Loucy (cell line): ENCODE measurements around the gene USP5.

Source experiments
- H2AFZ ChIP-seq: fragments of 200-600 bp; sonication (generic); 2 replicates; pipeline ENCODE4 v1.6.0; 2016; ENCODE audit warnings: antibody characterized with exemption, mild to moderate bottlenecking, low read length, moderate library complexity
- H3F3A ChIP-seq: fragments of 200-600 bp; 2 replicates; pipeline ENCODE4 v1.6.0; 2016; ENCODE audit warnings: antibody characterized with exemption, low read depth, mild to moderate bottlenecking
- H3K27me3 ChIP-seq: fragments of 200-600 bp; sonication (generic); 2 replicates; pipeline ENCODE4 v1.6.1; 2014; ENCODE audit warnings: low read length, mild to moderate bottlenecking; ENCODE audit not compliant: insufficient read depth, poor library complexity, severe bottlenecking
- H3K36me3 ChIP-seq: fragments of 200-600 bp; sonication (generic); 2 replicates; pipeline ENCODE4 v1.6.1; 2016; ENCODE audit warnings: low read length; ENCODE audit not compliant: insufficient read depth
- H3K4me1 ChIP-seq: fragments of 200-600 bp; sonication (generic); 2 replicates; pipeline ENCODE4 v1.5.1; 2014; ENCODE audit warnings: low read length, mild to moderate bottlenecking; ENCODE audit not compliant: insufficient read depth, poor library complexity, severe bottlenecking
- H3K4me2 ChIP-seq: fragments of 200-600 bp; sonication (generic); 2 replicates; pipeline ENCODE4 v1.6.0; 2014; ENCODE audit warnings: antibody characterized with exemption, low read length, low read depth, mild to moderate bottlenecking; ENCODE audit not compliant: poor library complexity, severe bottlenecking
- H3K4me3 ChIP-seq: fragments of 200-600 bp; sonication (generic); 2 replicates; pipeline ENCODE4 v1.5.1; 2014; ENCODE audit warnings: low read length, mild to moderate bottlenecking, mixed read lengths; ENCODE audit not compliant: poor library complexity, severe bottlenecking
- H3K79me2 ChIP-seq: fragments of 200-600 bp; sonication (generic); 2 replicates; pipeline ENCODE4 v1.6.1; 2014; ENCODE audit warnings: low read length; ENCODE audit not compliant: insufficient read depth
- H3K9ac ChIP-seq: fragments of 200-600 bp; sonication (generic); 2 replicates; pipeline ENCODE4 v1.6.0; 2014; ENCODE audit warnings: mild to moderate bottlenecking, low read depth, low read length, moderate library complexity; ENCODE audit not compliant: poor library complexity, severe bottlenecking
- H3K9me2 ChIP-seq: fragments of 200-600 bp; sonication (generic); replicated peaks from 2 replicates; pipeline ENCODE4 v1.6.1; 2016; ENCODE audit warnings: low read depth, low read length, mixed read lengths
- H3K9me3 ChIP-seq: fragments of 200-600 bp; sonication (generic); 2 replicates; pipeline ENCODE4 v1.6.1; 2014; ENCODE audit warnings: mild to moderate bottlenecking, antibody characterized with exemption, low read length, low read depth; ENCODE audit not compliant: insufficient read depth
- H4K20me1 ChIP-seq: fragments of 200-600 bp; sonication (generic); 2 replicates; pipeline ENCODE4 v1.6.0; 2014; ENCODE audit warnings: antibody characterized with exemption, low read length, mild to moderate bottlenecking; ENCODE audit not compliant: insufficient read depth, poor library complexity, severe bottlenecking
- CTCF ChIP-seq: fragments of 200-600 bp; sonication (generic); conservative IDR thresholded peaks from 2 replicates; pipeline ENCODE4 v1.5.1; 2014; ENCODE audit warnings: mild to moderate bottlenecking, antibody characterized with exemption, low read length
- EZH2phosphoT487 ChIP-seq: fragments of 200-600 bp; IDR thresholded peaks from 2 replicates; pipeline ENCODE4 v1.6.1; 2018; ENCODE audit warnings: antibody characterized with exemption, mild to moderate bottlenecking, moderate library complexity, borderline replicate concordance

USP5 gene

GRCh38 chr12:6914947-6915788, 63.2 kb downstream of the USP5 start:
- Histone ChIP-seq H3K36me3 (peaks cover 20% of the 10 kb centered on the region; the same call in 1 of the 2 replicates), H3K9me2 (no peaks in the 10 kb centered on the region), H2AFZ (peak overlapping the region; percentile 83; the same call in 1 of the 2 replicates), H3K4me2 (peak overlapping the region; percentile 96), H4K20me1 (peaks cover 24% of the 10 kb centered on the region), H3K4me3 (peak overlapping the region; percentile 86), H3K9ac (peak overlapping the region; percentile 80), H3F3A (0 out of 2 replicates have a peak, but pooled peaks cover 4% of the 10 kb centered on the region), H3K4me1 (peaks cover 37% of the 10 kb centered on the region), H3K9me3 (no peaks in the 10 kb centered on the region), H3K79me2 (peaks cover 43% of the 10 kb centered on the region), H3K27me3 (no peaks in the 10 kb centered on the region)
- TF ChIP-seq EZH2phosphoT487 (no peak), CTCF (no peak)

- H3K36me3 ChIP-seq = peaks cover 20% of the 10 kb centered on the region; the same call in 1 of the 2 replicates
- no peaks in the 10 kb centered on the region for H3K27me3 ChIP-seq
- peaks cover 37% of the 10 kb centered on the region for H3K4me1 ChIP-seq
- H3K9ac ChIP-seq = peak overlapping the region; percentile 80
- no peaks in the 10 kb centered on the region for H3K9me3 ChIP-seq
- H4K20me1 ChIP-seq = peaks cover 24% of the 10 kb centered on the region
- 0 out of 2 replicates have a peak, but pooled peaks cover 4% of the 10 kb centered on the region for H3F3A ChIP-seq
- H3K9me2 ChIP-seq = no peaks in the 10 kb centered on the region
- H2AFZ ChIP-seq = no peak overlapping the region
- H3K4me3 ChIP-seq = peak overlapping the region; percentile 86
- TF ChIP-seq CTCF (no peak), EZH2phosphoT487 (no peak)
- peak overlapping the region; percentile 96 for H3K4me2 ChIP-seq
- H3K79me2 ChIP-seq = peaks cover 43% of the 10 kb centered on the region
These were observed 63.9 kb downstream of the USP5 start for GRCh38 chr12:6915789-6916285.
